Body of pancreas (tissue), 4 donors: ENCODE measurements around the gene SPINT1.

Experiments used
- POLR2A ChIP-seq, 3 donors: fragments of 450-650 bp; IDR thresholded peaks; one replicate each; pipeline ENCODE4 v1.6.1; 2016; ENCODE audit warnings: antibody characterized with exemption in 3 of 3, mild to moderate bottlenecking in 2 of 3
- TF ChIP-seq, protein P1 (sequence below), 7 experiments: fragments of 450-650 bp in 4 of 7; fragments of 200-600 bp in 3 of 7; sonication (generic) in 3 of 7; IDR thresholded peaks; one replicate each; pipeline ENCODE4 v1.5.1; 2016 to 2019; ENCODE audit warnings: antibody characterized with exemption in 7 of 7

DNA sequence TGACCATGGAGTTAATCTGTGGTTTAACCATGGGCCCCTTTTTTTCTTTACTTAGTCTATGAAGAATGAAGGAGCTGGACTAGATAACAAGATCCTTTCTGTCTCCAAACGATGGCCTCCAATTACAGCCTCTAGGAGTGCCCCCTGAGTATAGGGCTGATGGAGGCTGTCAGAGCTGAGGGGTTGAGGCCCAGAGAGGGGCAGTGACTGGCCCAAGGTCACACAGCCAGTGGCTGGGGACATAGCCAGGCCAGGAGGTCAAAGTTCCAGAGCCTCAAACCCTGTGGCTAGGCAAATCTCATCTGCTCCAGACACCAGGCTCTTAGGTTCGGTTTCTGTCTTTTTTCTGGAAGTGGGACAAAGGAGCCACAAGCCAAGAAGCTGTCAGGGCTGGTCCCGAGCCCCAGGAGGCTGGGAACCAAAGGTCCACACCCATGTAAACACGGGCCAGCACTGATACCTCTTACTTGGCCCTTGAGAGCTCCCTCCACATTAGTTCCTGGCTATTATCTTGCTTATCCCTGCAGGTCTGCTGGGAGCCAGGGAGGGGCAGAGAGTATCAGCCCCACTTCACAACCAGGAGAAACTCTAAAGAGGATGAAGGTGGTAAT, 19.9 kb downstream of the SPINT1 start:
- TF ChIP-seq, protein P1, sequence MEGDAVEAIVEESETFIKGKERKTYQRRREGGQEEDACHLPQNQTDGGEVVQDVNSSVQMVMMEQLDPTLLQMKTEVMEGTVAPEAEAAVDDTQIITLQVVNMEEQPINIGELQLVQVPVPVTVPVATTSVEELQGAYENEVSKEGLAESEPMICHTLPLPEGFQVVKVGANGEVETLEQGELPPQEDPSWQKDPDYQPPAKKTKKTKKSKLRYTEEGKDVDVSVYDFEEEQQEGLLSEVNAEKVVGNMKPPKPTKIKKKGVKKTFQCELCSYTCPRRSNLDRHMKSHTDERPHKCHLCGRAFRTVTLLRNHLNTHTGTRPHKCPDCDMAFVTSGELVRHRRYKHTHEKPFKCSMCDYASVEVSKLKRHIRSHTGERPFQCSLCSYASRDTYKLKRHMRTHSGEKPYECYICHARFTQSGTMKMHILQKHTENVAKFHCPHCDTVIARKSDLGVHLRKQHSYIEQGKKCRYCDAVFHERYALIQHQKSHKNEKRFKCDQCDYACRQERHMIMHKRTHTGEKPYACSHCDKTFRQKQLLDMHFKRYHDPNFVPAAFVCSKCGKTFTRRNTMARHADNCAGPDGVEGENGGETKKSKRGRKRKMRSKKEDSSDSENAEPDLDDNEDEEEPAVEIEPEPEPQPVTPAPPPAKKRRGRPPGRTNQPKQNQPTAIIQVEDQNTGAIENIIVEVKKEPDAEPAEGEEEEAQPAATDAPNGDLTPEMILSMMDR (IDR thresholded peaks at IDR 0.05), result no peak
- no peak for TF ChIP-seq POLR2A (IDR thresholded peaks at IDR 0.05)
